ENCODE measurements around the gene AHSP. TPM values are rescaled to one million over a fixed set of nuclear protein-coding genes. Genes with fewer than 3 reads are reported as not detected.
"Not testable (repeated sequence)": the region's sequence is repeated elsewhere in the genome, so short reads cannot be mapped to it uniquely, and the experiment has no call there.

Gene AHSP
- total RNA-seq, 6 experiments from 2014 or later: not detected

- Mint-ChIP-seq H3K4me3 (no peak overlapping the region), H3K4me1 (ENCODE audit: low read depth) (peaks cover 23% of the 10 kb centered on the region), H3K9me3 (no peaks in the 10 kb centered on the region), H3K27ac (no peak overlapping the region), H3K36me3 (ENCODE audit: low read depth) (peaks cover 14% of the 10 kb centered on the region), H3K27me3 (ENCODE audit: insufficient read depth) (peaks cover 2% of the 10 kb centered on the region; the same call in 1 of the 2 replicates)
- TF ChIP-seq CTCF (IDR thresholded peaks at IDR 0.05): no peak
- DNase-seq: peak; percentile 32
Observed at GRCh38 chr16:31502981-31503380, 24.7 kb upstream of the AHSP start.

- H3K27ac Mint-ChIP-seq; H3K27me3 Mint-ChIP-seq (ENCODE audit: insufficient read depth): not testable (repeated sequence)
- H3K4me1 Mint-ChIP-seq (ENCODE audit: low read depth): peaks cover 24% of the 10 kb centered on the region
Observed at GRCh38 chr16:31503555-31503954, 24.1 kb upstream of the AHSP start.

GRCh38 chr16:31504159-31504558, 23.5 kb upstream of the AHSP start:
- no peaks in the 10 kb centered on the region for H3K9me3 Mint-ChIP-seq
- no peak for DNase-seq
- H3K4me1 Mint-ChIP-seq (ENCODE audit: low read depth): peaks cover 30% of the 10 kb centered on the region
- peaks cover 3% of the 10 kb centered on the region for H3K27me3 Mint-ChIP-seq (ENCODE audit: insufficient read depth)
- no peak overlapping the region for H3K27ac Mint-ChIP-seq
- no peak for TF ChIP-seq CTCF (IDR thresholded peaks at IDR 0.05)
- H3K4me3 Mint-ChIP-seq: no peak overlapping the region
- H3K36me3 Mint-ChIP-seq (ENCODE audit: low read depth): peaks cover 13% of the 10 kb centered on the region

More at GRCh38 chr16:31503555-31503954, 24.1 kb upstream of the AHSP start:
- not testable (repeated sequence) for H3K9me3 Mint-ChIP-seq, H3K4me3 Mint-ChIP-seq, DNase-seq
- peaks cover 12% of the 10 kb centered on the region for H3K36me3 Mint-ChIP-seq (ENCODE audit: low read depth)

GRCh38 chr16:31505483-31505882, 22.2 kb upstream of the AHSP start:
- Mint-ChIP-seq H3K27me3 (ENCODE audit: insufficient read depth) (peaks cover 4% of the 10 kb centered on the region), H3K4me3 (no peak overlapping the region), H3K27ac (no peak overlapping the region), H3K36me3 (ENCODE audit: low read depth) (peaks cover 13% of the 10 kb centered on the region), H3K4me1 (ENCODE audit: low read depth) (peaks cover 34% of the 10 kb centered on the region), H3K9me3 (no peaks in the 10 kb centered on the region)
- no peak for DNase-seq
- no peak for TF ChIP-seq CTCF (IDR thresholded peaks at IDR 0.05)

- peak overlapping the region; percentile 98 for H3K4me3 Mint-ChIP-seq
- no peak for TF ChIP-seq CTCF (IDR thresholded peaks at IDR 0.05)
- H3K4me1 Mint-ChIP-seq (ENCODE audit: low read depth): peaks cover 28% of the 10 kb centered on the region
- peaks cover 13% of the 10 kb centered on the region for H3K36me3 Mint-ChIP-seq (ENCODE audit: low read depth)
- peaks cover 6% of the 10 kb centered on the region for H3K9me3 Mint-ChIP-seq
- DNase-seq: no peak
- peak overlapping the region; percentile 100 for H3K27ac Mint-ChIP-seq
- peaks cover 4% of the 10 kb centered on the region for H3K27me3 Mint-ChIP-seq (ENCODE audit: insufficient read depth)
Observed at GRCh38 chr16:31507617-31507928, 20.1 kb upstream of the AHSP start.

- peak within 1 kb of the TSS; percentile 100 for H3K27ac Mint-ChIP-seq
Observed at GRCh38 chr16:31507929-31508705, 19.6 kb upstream of the AHSP start, which contains the start of gene RUSF1. Gene RUSF1 (minus strand): TSS chr16:31508391. CDS start chr16:31508373, 18 bp downstream.

More at GRCh38 chr16:31507929-31508705, 19.6 kb upstream of the AHSP start, which contains the start of gene RUSF1:
- peak; percentile 79 for DNase-seq
- peaks cover 11% of the 10 kb centered on the region for H3K9me3 Mint-ChIP-seq
- H3K36me3 Mint-ChIP-seq (ENCODE audit: low read depth): peaks cover 13% of the 10 kb centered on the region
- H3K27me3 Mint-ChIP-seq (ENCODE audit: insufficient read depth): peaks cover 4% of the 10 kb centered on the region
- TF ChIP-seq CTCF (IDR thresholded peaks at IDR 0.05): 0 out of 2 replicates have a peak, but pooled peaks have one; percentile 14
- H3K4me1 Mint-ChIP-seq (ENCODE audit: low read depth): peaks cover 28% of the 10 kb centered on the region
- peak within 1 kb of the TSS; percentile 98 for H3K4me3 Mint-ChIP-seq
